Right lobe of liver (tissue), 6 donors: ENCODE results near the gene ARAP3. TPM values are rescaled to one million over a fixed set of nuclear protein-coding genes. Genes with fewer than 3 reads are reported as not detected.
A peak's percentile ranks its signal among the peaks of the same experiment; 100 is the strongest.

Experiments used
- ATAC-seq, 4 donors: fragments of 200-7000 bp; cut with Tn5 transposase; one replicate each; pipeline ENCODE4 v1.9.1; 2020; ENCODE audit warnings: mild to moderate bottlenecking in 4 of 4, moderate library complexity in 4 of 4
- DNase-seq, 3 donors: peaks; one replicate each; pipeline ENCODE4 v3.0.0-alpha.2; 2020
- H3K27ac ChIP-seq, 3 donors: fragments of 200-600 bp; one replicate each; pipeline ENCODE4 v1.8.0; 2022
- H3K27me3 ChIP-seq, 2 donors: fragments of 200-600 bp; one replicate each; pipeline ENCODE4 v1.8.0; 2022
- H3K36me3 ChIP-seq, 4 donors: fragments of 200-600 bp; sonication (generic) in 1 of 4; one replicate each; pipeline versions ENCODE4 v1.5.1 to v1.8.0; 2017 to 2022; ENCODE audit warnings: control low read depth in 1 of 4
- H3K4me1 ChIP-seq, 4 donors: fragments of 200-600 bp; sonication (generic) in 1 of 4; one replicate each; pipeline versions ENCODE4 v1.5.1 to v1.8.0; 2017 to 2022; ENCODE audit warnings: control low read depth in 1 of 4
- H3K4me3 ChIP-seq, 3 donors: fragments of 200-600 bp; one replicate each; pipeline ENCODE4 v1.8.0; 2022
- H3K9me3 ChIP-seq, 4 donors: fragments of 200-600 bp; sonication (generic) in 1 of 4; one replicate each; pipeline versions ENCODE4 v1.5.1 to v1.8.0; 2017 to 2022; ENCODE audit warnings: control low read depth in 1 of 4
- POLR2A ChIP-seq: fragments of 450-650 bp; IDR thresholded peaks from one replicate; pipeline ENCODE4 v1.6.1; 2017; ENCODE audit warnings: antibody characterized with exemption, mild to moderate bottlenecking
- WGBS: methylation state at CpG from one replicate; pipeline ENCODE4 v1.1.6; 2018; ENCODE audit warnings: low coverage, low lambda C conversion rate; ENCODE audit not compliant: insufficient coverage; ENCODE audit errors: missing lambda C conversion rate; 5-methylcytosine and 5-hydroxymethylcytosine counted together
- intact Hi-C, 2 donors: fragments of 100-400 bp; cut with DNase I; formaldehyde crosslinking; loops; one replicate each; pipeline versions ENCODE4 v1.11.2 to v1.14.1; 2022
- total RNA-seq, 6 experiments: library from RNA; depleted of rRNA in 2 of 6; stranded (reverse); fragments of >200 nt in 2 of 6; fragmentation: NEBNext Ultra II Directional in 3 of 6; extraction: Animal tissue kit (Norgen Biotek cat#: 25700) in 3 of 6; gene quantifications; one replicate each; pipeline versions ENCODE4 v1.1.0 to v1.2.4, GENCODE V29; 2016 to 2023
- TF ChIP-seq, protein P1 (sequence below), 4 donors: fragments of 200-600 bp in 3 of 4; fragments of 450-650 bp in 1 of 4; IDR thresholded peaks; one replicate each; pipeline versions ENCODE4 v1.5.1 to v1.8.0; 2016 to 2022; ENCODE audit warnings: antibody characterized with exemption in 4 of 4, mild to moderate bottlenecking in 2 of 4
- donor health status: DM: no; HTN: yes; CAD: no.
- donor health status: DM: no; HTN: no; CAD: no.
- donor health status: DM: no; HTN: no; CAD: no.
- donor health status: DM: no; HTN: yes; CAD: no.
- donor health status: DM: no; HTN: yes; CAD: no.

Gene ARAP3
- total RNA-seq, 6 experiments from 2014 or later, result 1.4 to 6.0 (median 3.7) TPM

DNA sequence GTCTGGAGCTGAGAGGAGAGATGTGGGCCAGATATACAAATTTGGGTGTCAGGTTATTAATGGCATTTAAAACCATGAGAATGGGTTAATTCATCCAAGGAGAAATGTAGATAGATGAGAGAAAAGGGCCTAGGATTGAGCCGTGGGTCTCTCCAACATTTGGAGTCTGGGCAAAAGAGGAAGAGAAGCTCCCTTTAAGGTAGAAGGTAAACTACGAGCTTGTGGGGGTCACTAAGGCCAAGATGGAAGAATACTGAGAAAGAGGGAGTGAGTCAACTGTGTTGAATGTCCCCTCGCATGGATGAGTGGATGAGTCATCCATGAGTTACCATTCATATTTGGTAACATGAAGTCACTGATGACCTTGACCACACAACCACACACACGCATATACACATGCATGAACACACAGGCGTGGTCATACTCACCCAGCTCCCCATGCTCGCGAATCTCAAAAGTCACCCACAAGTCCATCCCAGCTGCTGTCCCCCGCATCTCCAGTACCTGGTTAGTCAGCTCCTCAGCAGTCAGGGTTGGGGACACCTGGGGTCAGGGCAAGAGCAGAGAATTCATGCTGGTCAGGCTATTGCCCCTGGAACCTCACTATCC, 24.0 kb downstream of the ARAP3 start:
- no peak for TF ChIP-seq POLR2A
- TF ChIP-seq, protein P1, sequence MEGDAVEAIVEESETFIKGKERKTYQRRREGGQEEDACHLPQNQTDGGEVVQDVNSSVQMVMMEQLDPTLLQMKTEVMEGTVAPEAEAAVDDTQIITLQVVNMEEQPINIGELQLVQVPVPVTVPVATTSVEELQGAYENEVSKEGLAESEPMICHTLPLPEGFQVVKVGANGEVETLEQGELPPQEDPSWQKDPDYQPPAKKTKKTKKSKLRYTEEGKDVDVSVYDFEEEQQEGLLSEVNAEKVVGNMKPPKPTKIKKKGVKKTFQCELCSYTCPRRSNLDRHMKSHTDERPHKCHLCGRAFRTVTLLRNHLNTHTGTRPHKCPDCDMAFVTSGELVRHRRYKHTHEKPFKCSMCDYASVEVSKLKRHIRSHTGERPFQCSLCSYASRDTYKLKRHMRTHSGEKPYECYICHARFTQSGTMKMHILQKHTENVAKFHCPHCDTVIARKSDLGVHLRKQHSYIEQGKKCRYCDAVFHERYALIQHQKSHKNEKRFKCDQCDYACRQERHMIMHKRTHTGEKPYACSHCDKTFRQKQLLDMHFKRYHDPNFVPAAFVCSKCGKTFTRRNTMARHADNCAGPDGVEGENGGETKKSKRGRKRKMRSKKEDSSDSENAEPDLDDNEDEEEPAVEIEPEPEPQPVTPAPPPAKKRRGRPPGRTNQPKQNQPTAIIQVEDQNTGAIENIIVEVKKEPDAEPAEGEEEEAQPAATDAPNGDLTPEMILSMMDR (IDR thresholded peaks at IDR 0.05), result no peak
- H3K27ac ChIP-seq, result no peak overlapping the region
- ATAC-seq (peak in 1 of 4 donors; percentile 18), DNase-seq (no peak)
- H3K4me3 ChIP-seq, result no peak overlapping the region
- H3K36me3 ChIP-seq, result no peaks in the 10 kb centered on the region
- no peaks in the 10 kb centered on the region for H3K4me1 ChIP-seq
- intact Hi-C loops, result no loop called here
- H3K27me3 ChIP-seq, result no peaks in the 10 kb centered on the region
- WGBS, result 66% methylated on average over 3 of the region's 8 CpGs
- no peaks in the 10 kb centered on the region for H3K9me3 ChIP-seq

DNA sequence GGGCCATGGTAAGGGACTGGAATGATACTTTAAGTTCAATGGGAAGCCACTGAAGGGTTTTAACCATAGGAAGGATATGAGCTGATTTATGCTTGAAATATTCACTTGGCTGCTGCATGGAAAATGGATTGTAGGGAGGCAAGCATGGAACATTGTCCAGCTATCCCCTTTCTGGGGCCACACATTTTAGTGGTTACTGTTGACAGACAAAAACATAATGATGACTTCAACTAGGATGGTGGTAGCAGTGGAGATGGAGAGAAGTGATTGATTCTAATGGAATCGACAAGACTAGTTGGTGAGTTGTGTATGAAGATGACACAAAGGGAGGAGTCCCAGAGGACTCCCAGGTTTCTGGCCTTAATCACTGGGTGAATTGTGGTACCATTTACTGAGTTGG, 24.6 kb downstream of the ARAP3 start:
- no peaks in the 10 kb centered on the region for H3K36me3 ChIP-seq
- WGBS, result 77% methylated on average over 1 of the region's 1 CpG
- no peak overlapping the region for H3K4me3 ChIP-seq
- H3K27me3 ChIP-seq, result no peaks in the 10 kb centered on the region
- no peak for ATAC-seq
- no peak overlapping the region for H3K27ac ChIP-seq
- TF ChIP-seq, protein P1 (IDR thresholded peaks at IDR 0.05), result no peak
- TF ChIP-seq POLR2A, result no peak
- H3K4me1 ChIP-seq, result no peaks in the 10 kb centered on the region
- DNase-seq, result no peak
- intact Hi-C loops, result no loop called here
- no peaks in the 10 kb centered on the region for H3K9me3 ChIP-seq

DNA sequence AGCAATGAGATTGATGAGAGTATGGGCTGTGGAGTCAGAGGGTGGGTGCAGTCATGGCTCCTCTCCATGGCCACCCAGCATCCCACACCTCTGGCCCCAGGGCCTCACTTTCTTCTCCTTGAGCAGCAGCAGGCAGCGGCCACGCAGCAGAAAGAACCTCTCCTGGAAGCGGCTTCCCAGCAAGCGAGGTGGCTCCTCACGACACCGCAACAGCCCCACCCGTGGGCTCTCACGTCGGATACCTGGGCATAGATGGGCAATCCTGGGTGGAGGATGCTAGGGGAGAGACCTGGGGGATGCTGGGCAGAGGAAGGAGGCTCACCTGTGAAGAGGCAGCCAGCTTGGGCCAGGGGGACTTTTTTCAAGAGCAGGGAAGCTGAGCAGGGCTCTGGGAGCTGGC, 25.6 kb downstream of the ARAP3 start:
- no peaks in the 10 kb centered on the region for H3K9me3 ChIP-seq
- H3K4me1 ChIP-seq, result no peaks in the 10 kb centered on the region
- no peaks in the 10 kb centered on the region for H3K36me3 ChIP-seq
- DNase-seq, result no peak
- no peaks in the 10 kb centered on the region for H3K27me3 ChIP-seq
- TF ChIP-seq POLR2A, result no peak
- TF ChIP-seq, protein P1 (IDR thresholded peaks at IDR 0.05), result no peak
- no peak overlapping the region for H3K27ac ChIP-seq
- intact Hi-C loops, result no loop called here
- ATAC-seq, result no peak
- WGBS, result 81% methylated on average over 3 of the region's 9 CpGs
- H3K4me3 ChIP-seq, result no peak overlapping the region

DNA sequence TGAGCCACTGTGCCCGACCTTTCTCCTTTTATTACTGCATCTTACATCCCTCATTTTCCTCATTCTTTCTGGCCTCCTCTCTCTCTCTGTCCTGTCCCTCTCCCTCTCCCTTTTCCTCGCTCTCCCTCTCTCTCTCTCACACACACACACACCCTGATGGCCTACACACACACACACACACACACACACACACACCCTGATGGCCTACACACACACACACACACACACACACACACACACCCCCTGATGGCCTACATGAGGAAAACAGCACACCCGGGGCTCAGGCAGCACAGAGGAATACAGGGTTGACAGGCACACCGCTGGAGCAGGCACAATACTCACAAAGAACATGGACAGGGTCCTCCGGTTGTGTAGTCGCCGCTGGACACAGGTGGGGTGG, 27.0 kb downstream of the ARAP3 start:
- Histone ChIP-seq H3K4me1 (no peaks in the 10 kb centered on the region), H3K27ac (no peak overlapping the region), H3K36me3 (no peaks in the 10 kb centered on the region), H3K4me3 (no peak overlapping the region), H3K27me3 (no peaks in the 10 kb centered on the region), H3K9me3 (no peaks in the 10 kb centered on the region)
- intact Hi-C loops, result no loop called here
- ATAC-seq (no peak), DNase-seq (no peak)
- TF ChIP-seq, protein P1 (IDR thresholded peaks at IDR 0.05), result no peak
- TF ChIP-seq POLR2A, result no peak
- WGBS, result 81% methylated on average over 7 of the region's 7 CpGs

DNA sequence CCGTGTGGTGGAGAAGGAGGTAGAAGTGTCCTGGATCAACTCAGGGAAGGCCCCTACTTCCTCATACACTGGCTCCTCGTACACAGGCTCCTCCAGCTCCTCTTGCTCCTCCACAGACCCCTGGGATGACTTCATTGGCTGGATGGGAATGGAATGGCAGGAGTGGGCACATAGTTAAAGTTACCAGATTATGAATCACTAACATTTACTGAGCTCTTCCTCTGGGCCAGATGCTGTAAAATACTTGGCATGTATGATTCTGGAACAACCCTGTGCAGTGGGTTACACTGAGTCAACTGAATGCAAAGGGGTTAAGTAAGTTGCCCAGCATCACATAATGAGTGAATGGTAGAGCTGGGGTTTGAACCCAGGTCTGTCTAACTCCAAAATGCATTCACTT, 27.7 kb downstream of the ARAP3 start:
- DNase-seq (no peak), ATAC-seq (no peak)
- Histone ChIP-seq H3K4me3 (no peak overlapping the region), H3K36me3 (no peaks in the 10 kb centered on the region), H3K27me3 (no peaks in the 10 kb centered on the region), H3K9me3 (no peaks in the 10 kb centered on the region), H3K27ac (no peak overlapping the region), H3K4me1 (no peaks in the 10 kb centered on the region)
- intact Hi-C loops, result no loop called here
- 83% methylated on average over 2 of the region's 2 CpGs for WGBS
- TF ChIP-seq, protein P1 (IDR thresholded peaks at IDR 0.05), result no peak
- TF ChIP-seq POLR2A, result no peak
